ENCODE measurements around the gene EXOC2.

Gene EXOC2

DNA sequence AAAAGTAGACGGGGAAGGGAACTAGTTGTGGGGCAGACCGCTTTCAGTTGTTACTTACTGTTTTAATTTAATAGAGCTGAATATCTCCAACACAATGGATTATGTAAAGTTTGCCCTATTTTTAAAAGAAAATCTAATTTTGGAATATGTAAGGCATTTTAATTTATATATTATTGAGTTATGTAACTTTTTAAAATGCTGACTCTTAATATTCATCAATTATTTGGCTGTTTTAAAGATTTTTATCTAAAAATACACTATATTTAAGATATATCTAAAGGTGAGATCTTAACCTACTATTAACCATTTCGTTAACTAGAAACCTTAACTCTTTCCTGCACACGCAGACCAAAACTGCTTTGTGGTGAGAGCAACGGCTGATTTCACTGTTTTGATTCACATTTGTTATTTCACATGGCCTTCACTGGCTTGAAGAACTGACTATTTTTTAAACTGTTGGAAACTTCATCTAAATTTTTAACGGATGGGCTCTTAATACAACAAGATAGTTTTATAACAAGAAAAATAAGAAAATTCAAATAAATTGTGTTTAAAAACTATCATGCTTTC lies 123.9 kb downstream of the EXOC2 start:
- DNase-seq = no peak
- Histone ChIP-seq H4K12ac (ENCODE audit: low read depth, low read length) (no peak overlapping the region), H3K36me3 (ENCODE audit: control insufficient read depth in 1 of 2, insufficient read depth in 2 of 2, low read length in 2 of 2) (peaks cover 11% of the 10 kb centered on the region in 2 experiments), H2AFZ (ENCODE audit: insufficient read depth, low read length, poor library complexity) (no peak overlapping the region), H3K27me3 (ENCODE audit: insufficient read depth, low read length) (no peaks in the 10 kb centered on the region), H3K4me1 (ENCODE audit: control insufficient read depth in 1 of 2, insufficient read depth in 2 of 2, low read length in 2 of 2) (no peaks in the 10 kb centered on the region), H4K8ac (ENCODE audit: low read depth, low read length) (no peak overlapping the region), H3K23ac (ENCODE audit: low read length) (no peak overlapping the region), H3K18ac (ENCODE audit: low read length) (no peak overlapping the region), H3K4me3 (ENCODE audit: low read depth, low read length) (no peak overlapping the region), H3K79me2 (ENCODE audit: control insufficient read depth, insufficient read depth, low read length, poor library complexity) (no peaks in the 10 kb centered on the region), H2BK5ac (ENCODE audit: low read depth, low read length, poor library complexity) (no peak overlapping the region), H3K9ac (ENCODE audit: low read length) (no peak overlapping the region), H3K4me2 (ENCODE audit: low read length) (no peak overlapping the region), H2AK5ac (ENCODE audit: low read length) (no peak overlapping the region), H2BK12ac (ENCODE audit: low read length) (no peak overlapping the region), H3K27ac (ENCODE audit: low read depth, low read length) (no peak overlapping the region), H3K9me3 (ENCODE audit: insufficient read depth, low read depth, low read length) (no peaks in the 10 kb centered on the region), H4K91ac (ENCODE audit: low read depth, low read length) (no peak overlapping the region), H2BK120ac (ENCODE audit: insufficient read depth, low read length, poor library complexity) (no peak overlapping the region), H3K14ac (ENCODE audit: low read length) (no peak overlapping the region), H3K4ac (ENCODE audit: low read depth, low read length) (no peak overlapping the region), H3K79me1 (ENCODE audit: low read length) (no peaks in the 10 kb centered on the region)
- no CpG with 5 or more reads among the region's 6 CpGs for WGBS (ENCODE audit: extremely low coverage, insufficient coverage, insufficient read length)

DNA sequence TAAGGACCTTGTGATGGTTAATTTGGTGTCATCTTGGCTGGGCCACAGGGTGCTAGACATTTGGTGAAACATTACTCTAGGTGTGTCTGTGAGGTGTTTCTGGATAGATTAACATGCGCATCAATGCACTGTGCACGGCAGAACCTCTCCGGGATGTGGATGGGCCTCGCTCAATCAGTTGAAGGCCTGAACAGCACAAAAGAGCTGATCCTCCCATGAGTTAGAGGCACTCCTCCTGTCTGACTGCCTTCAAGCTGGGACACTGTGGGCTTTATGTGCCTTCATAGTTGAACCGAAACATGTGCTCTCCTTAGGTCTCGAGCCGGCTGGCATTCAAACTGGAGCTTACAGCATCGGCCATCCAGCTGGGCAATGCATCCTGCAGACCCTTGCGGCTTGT lies 124.9 kb downstream of the EXOC2 start:
- H3K4me1 ChIP-seq (ENCODE audit: control insufficient read depth in 1 of 2, insufficient read depth in 2 of 2, low read length in 2 of 2) = no peaks in the 10 kb centered on the region
- H3K23ac ChIP-seq (ENCODE audit: low read length) = no peak overlapping the region
- no peaks in the 10 kb centered on the region for H3K79me2 ChIP-seq (ENCODE audit: control insufficient read depth, insufficient read depth, low read length, poor library complexity)
- H2AFZ ChIP-seq (ENCODE audit: insufficient read depth, low read length, poor library complexity) = no peak overlapping the region
- peaks cover 11% of the 10 kb centered on the region in 2 experiments for H3K36me3 ChIP-seq (ENCODE audit: control insufficient read depth in 1 of 2, insufficient read depth in 2 of 2, low read length in 2 of 2)
- H2BK12ac ChIP-seq (ENCODE audit: low read length) = no peak overlapping the region
- WGBS (ENCODE audit: extremely low coverage, insufficient coverage, insufficient read length) = no CpG with 5 or more reads among the region's 9 CpGs
- no peak overlapping the region for H3K4me2 ChIP-seq (ENCODE audit: low read length)
- no peak overlapping the region for H3K4me3 ChIP-seq (ENCODE audit: low read depth, low read length)
- H3K27me3 ChIP-seq (ENCODE audit: insufficient read depth, low read length) = no peaks in the 10 kb centered on the region
- H4K8ac ChIP-seq (ENCODE audit: low read depth, low read length) = no peak overlapping the region
- no peak overlapping the region for H2BK5ac ChIP-seq (ENCODE audit: low read depth, low read length, poor library complexity)
- no peak overlapping the region for H3K18ac ChIP-seq (ENCODE audit: low read length)
- H3K9me3 ChIP-seq (ENCODE audit: insufficient read depth, low read depth, low read length) = no peaks in the 10 kb centered on the region
- no peak overlapping the region for H2AK5ac ChIP-seq (ENCODE audit: low read length)
- no peak overlapping the region for H3K27ac ChIP-seq (ENCODE audit: low read depth, low read length)
- H3K14ac ChIP-seq (ENCODE audit: low read length) = no peak overlapping the region
- no peak for DNase-seq
- no peaks in the 10 kb centered on the region for H3K79me1 ChIP-seq (ENCODE audit: low read length)
- H4K12ac ChIP-seq (ENCODE audit: low read depth, low read length) = no peak overlapping the region
- H3K9ac ChIP-seq (ENCODE audit: low read length) = no peak overlapping the region
- no peak overlapping the region for H4K91ac ChIP-seq (ENCODE audit: low read depth, low read length)
- no peak overlapping the region for H3K4ac ChIP-seq (ENCODE audit: low read depth, low read length)
- H2BK120ac ChIP-seq (ENCODE audit: insufficient read depth, low read length, poor library complexity) = no peak overlapping the region

DNA sequence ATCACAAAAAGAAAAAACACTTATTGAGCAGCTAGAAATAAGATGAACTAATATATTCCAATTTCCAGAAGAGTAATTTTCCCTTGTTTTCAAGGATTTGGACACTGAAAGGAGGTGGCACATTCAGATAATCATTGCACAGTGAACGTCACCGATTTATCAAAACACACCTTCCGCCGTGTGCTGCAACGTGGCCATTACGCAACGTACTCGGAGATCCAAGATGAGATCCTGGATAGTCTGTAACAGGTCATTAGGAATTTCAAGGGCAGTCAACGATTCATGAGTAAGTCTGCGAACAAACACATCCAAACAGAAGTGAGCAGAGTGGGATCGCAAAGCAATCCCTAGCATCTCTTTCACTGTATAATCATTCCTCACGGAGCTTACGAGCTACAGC lies 129.1 kb downstream of the EXOC2 start:
- Histone ChIP-seq H3K79me1 (ENCODE audit: low read length) (peaks cover 2% of the 10 kb centered on the region), H3K18ac (ENCODE audit: low read length) (no peak overlapping the region), H3K4me2 (ENCODE audit: low read length) (no peak overlapping the region), H3K4ac (ENCODE audit: low read depth, low read length) (no peak overlapping the region), H3K79me2 (ENCODE audit: control insufficient read depth, insufficient read depth, low read length, poor library complexity) (no peaks in the 10 kb centered on the region), H2AK5ac (ENCODE audit: low read length) (no peak overlapping the region), H2BK120ac (ENCODE audit: insufficient read depth, low read length, poor library complexity) (no peak overlapping the region), H4K12ac (ENCODE audit: low read depth, low read length) (no peak overlapping the region), H4K8ac (ENCODE audit: low read depth, low read length) (no peak overlapping the region), H4K91ac (ENCODE audit: low read depth, low read length) (no peak overlapping the region), H3K4me1 (ENCODE audit: control insufficient read depth in 1 of 2, insufficient read depth in 2 of 2, low read length in 2 of 2) (peaks cover 4% of the 10 kb centered on the region in 2 experiments), H2BK12ac (ENCODE audit: low read length) (no peak overlapping the region), H3K27me3 (ENCODE audit: insufficient read depth, low read length) (no peaks in the 10 kb centered on the region), H3K4me3 (ENCODE audit: low read depth, low read length) (no peak overlapping the region), H3K9me3 (ENCODE audit: insufficient read depth, low read depth, low read length) (no peaks in the 10 kb centered on the region), H3K14ac (ENCODE audit: low read length) (no peak overlapping the region), H2AFZ (ENCODE audit: insufficient read depth, low read length, poor library complexity) (no peak overlapping the region), H3K36me3 (ENCODE audit: control insufficient read depth in 1 of 2, insufficient read depth in 2 of 2, low read length in 2 of 2) (peaks cover 11 to 18% of the 10 kb centered on the region in 2 experiments), H2BK5ac (ENCODE audit: low read depth, low read length, poor library complexity) (no peak overlapping the region), H3K9ac (ENCODE audit: low read length) (no peak overlapping the region), H3K27ac (ENCODE audit: low read depth, low read length) (no peak overlapping the region), H3K23ac (ENCODE audit: low read length) (no peak overlapping the region)
- peak; percentile 57 to 77 for DNase-seq
- no CpG with 5 or more reads among the region's 13 CpGs for WGBS (ENCODE audit: extremely low coverage, insufficient coverage, insufficient read length)

DNA sequence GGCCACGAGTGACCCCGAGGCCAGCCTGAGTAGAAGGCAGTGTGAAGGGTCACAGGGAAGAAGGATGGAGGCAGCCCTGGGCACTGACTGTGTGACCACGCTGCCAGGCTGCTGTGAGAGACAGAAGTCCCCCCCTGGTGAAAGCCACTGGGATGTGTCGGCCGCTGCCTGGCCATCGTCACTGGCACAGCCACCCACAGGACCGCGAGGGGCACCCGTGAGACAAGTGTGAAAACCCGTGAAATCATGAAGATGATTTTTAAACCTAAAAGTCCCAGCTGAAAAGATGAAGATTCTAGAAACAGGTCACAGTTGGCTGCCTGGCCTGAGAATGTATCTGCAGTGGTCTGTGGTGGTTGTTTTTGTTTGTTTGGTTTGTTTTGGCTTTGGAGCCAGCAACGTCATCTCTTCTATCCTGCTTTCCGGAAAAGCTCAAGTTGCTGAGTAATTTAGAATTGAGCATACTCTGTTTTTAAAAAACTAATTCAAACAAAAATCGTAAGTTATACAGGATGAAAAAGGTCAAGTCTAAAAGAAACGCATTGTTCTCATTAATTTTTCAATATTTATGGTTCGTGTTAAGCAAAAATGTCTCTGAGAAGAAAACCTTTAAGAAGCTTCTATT lies 130.8 kb downstream of the EXOC2 start:
- Histone ChIP-seq H2BK12ac (ENCODE audit: low read length) (no peak overlapping the region), H3K79me2 (ENCODE audit: control insufficient read depth, insufficient read depth, low read length, poor library complexity) (no peaks in the 10 kb centered on the region), H4K12ac (ENCODE audit: low read depth, low read length) (no peak overlapping the region), H3K79me1 (ENCODE audit: low read length) (peaks cover 2% of the 10 kb centered on the region), H3K4me1 (ENCODE audit: control insufficient read depth in 1 of 2, insufficient read depth in 2 of 2, low read length in 2 of 2) (peaks cover 4% of the 10 kb centered on the region in 2 experiments), H4K8ac (ENCODE audit: low read depth, low read length) (no peak overlapping the region), H3K27ac (ENCODE audit: low read depth, low read length) (no peak overlapping the region), H2AK5ac (ENCODE audit: low read length) (no peak overlapping the region), H2BK5ac (ENCODE audit: low read depth, low read length, poor library complexity) (no peak overlapping the region), H3K14ac (ENCODE audit: low read length) (no peak overlapping the region), H3K9ac (ENCODE audit: low read length) (no peak overlapping the region), H3K27me3 (ENCODE audit: insufficient read depth, low read length) (no peaks in the 10 kb centered on the region), H2AFZ (ENCODE audit: insufficient read depth, low read length, poor library complexity) (no peak overlapping the region), H3K4me3 (ENCODE audit: low read depth, low read length) (no peak overlapping the region), H3K9me3 (ENCODE audit: insufficient read depth, low read depth, low read length) (no peaks in the 10 kb centered on the region), H3K4ac (ENCODE audit: low read depth, low read length) (no peak overlapping the region), H4K91ac (ENCODE audit: low read depth, low read length) (no peak overlapping the region), H3K36me3 (ENCODE audit: control insufficient read depth in 1 of 2, insufficient read depth in 2 of 2, low read length in 2 of 2) (peaks cover 6 to 13% of the 10 kb centered on the region in 2 experiments), H2BK120ac (ENCODE audit: insufficient read depth, low read length, poor library complexity) (no peak overlapping the region), H3K18ac (ENCODE audit: low read length) (no peak overlapping the region), H3K23ac (ENCODE audit: low read length) (no peak overlapping the region), H3K4me2 (ENCODE audit: low read length) (no peak overlapping the region)
- no peak for DNase-seq
- WGBS (ENCODE audit: extremely low coverage, insufficient coverage, insufficient read length) = no CpG with 5 or more reads among the region's 15 CpGs
